Left cardiac atrium (tissue), 4 donors: Measurements from ENCODE around the gene TPT1. TPM values are rescaled to one million over a fixed set of nuclear protein-coding genes. Genes with fewer than 3 reads are reported as not detected.
"Not testable (repeated sequence)": the region's sequence is repeated elsewhere in the genome, so short reads cannot be mapped to it uniquely, and the experiment has no call there.

ENCODE experiments used
- ATAC-seq, 2 donors: fragments of 200-7000 bp; cut with Tn5 transposase; one replicate each; pipeline ENCODE4 v1.9.1; 2020; ENCODE audit warnings: mild to moderate bottlenecking in 2 of 2, moderate library complexity in 2 of 2
- DNase-seq: peaks from one replicate; pipeline ENCODE4 v3.0.0-alpha.2; 2020
- intact Hi-C, 2 donors: fragments of 100-400 bp; cut with DNase I; formaldehyde crosslinking; loops; one replicate each; pipeline versions ENCODE4 v1.14.1 to v1.15.1; 2022 to 2023
- total RNA-seq, 2 donors: library from RNA; stranded (reverse); fragmentation: NEBNext Ultra II Directional; extraction: Animal tissue kit (Norgen Biotek cat#: 25700); gene quantifications; one replicate each; pipeline ENCODE4 v1.2.1, GENCODE V29; 2021
- donor health status: DM: no; HTN: yes; CAD: no.
- donor health status: DM: no; HTN: yes; CAD: no; lungs with severe emphysema.
- donor health status: DM: yes; HTN: yes; CAD: no.
- donor health status: Dilated cardiomyopathy.

Gene TPT1
- total RNA-seq, 2 donors from 2014 or later: 3,599 to 3,935 TPM

DNA sequence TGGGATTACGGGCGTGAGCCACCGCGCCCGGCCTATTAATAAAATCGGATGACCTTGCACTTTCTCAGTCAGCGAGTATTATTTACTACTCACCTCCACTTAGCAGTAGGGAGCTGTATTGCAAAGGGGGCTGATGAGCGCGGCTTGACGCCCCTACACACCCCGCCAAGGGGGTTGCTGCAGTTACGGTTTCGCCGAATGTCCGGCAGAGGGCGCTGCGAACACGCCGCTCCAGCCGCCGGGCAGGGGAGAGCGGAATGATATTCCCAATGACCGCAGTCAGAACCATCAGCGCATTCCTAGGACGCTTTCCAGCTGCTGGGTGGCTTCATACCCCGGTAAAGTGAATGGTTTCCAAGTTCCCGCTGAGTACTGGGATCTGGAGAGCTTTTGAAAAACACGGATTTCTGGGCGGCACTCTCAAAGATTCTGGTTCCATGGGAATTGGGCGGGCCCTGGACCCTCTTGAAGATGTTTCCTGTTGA lies 30.0 kb upstream of the TPT1 start:
- intact Hi-C loops: loop anchor here in 1 of 2 donors (5.0 kb wide), 2 partner anchors 91 to 116 kb away; partner anchors contain the start of gene COG3
- ATAC-seq (peak; percentile 85 to 92), DNase-seq (peak; percentile 83)

DNA sequence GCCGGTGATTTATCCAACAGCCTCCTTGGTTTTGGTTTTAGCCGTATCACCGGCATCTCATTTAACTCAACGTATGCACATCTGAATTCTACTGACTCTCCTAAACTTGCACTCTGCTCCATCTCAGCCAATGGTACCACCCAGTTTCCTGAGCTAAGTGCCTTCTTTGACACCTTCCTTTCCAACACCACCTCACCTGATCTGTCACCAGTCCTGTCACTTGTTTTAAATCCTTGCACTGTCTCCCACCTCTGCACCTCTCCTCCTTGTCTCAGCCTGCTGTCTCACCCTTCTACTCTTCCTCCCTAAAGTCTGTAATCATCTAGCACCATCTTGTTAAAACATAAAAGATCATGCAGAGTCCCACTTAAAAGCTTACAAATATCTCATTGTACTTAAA lies 28.1 kb upstream of the TPT1 start:
- intact Hi-C loops: no loop called here
- DNase-seq (no peak), ATAC-seq (no peak)

DNA sequence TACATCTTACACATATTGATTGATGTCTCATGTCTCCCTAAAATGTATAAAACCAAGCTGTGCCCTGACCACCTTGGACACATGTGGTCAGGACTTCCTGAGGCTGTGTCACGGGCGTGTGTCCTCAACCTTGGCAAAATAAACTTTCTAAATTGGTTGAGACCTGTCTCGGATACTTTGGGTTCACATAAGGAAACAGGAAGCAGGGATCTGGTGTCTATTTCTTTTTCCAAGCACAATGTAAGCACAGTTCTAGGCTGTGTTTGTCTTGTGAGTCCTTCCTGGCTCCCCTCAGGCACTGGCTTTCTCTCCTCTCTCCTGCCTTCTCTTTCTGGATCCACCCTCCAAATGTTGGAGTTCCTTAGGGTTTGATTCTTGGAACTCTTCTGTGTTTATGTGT lies 27.6 kb upstream of the TPT1 start:
- DNase-seq (no peak), ATAC-seq (no peak)
- intact Hi-C loops: no loop called here

DNA sequence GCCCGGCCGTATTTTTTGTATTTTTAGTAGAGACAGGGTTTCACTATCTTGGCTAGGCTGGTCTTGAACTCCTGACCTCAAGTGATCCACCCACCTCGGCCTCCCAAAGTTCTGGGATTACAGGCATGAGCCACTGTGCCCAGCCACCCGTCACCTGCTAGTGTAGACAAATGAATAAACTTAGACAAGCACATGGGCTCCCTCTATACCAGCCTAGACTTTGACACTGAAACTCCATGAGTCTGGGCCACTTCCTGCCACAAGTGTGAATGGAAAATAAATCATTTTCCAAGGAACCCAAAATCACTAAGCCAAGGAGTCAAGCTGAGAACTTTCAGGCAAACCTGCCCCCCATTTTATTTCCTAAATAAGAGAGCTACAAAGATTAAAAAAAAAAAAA lies 27.0 kb upstream of the TPT1 start:
- intact Hi-C loops: no loop called here
- no peak for DNase-seq
- ATAC-seq: no peak

DNA sequence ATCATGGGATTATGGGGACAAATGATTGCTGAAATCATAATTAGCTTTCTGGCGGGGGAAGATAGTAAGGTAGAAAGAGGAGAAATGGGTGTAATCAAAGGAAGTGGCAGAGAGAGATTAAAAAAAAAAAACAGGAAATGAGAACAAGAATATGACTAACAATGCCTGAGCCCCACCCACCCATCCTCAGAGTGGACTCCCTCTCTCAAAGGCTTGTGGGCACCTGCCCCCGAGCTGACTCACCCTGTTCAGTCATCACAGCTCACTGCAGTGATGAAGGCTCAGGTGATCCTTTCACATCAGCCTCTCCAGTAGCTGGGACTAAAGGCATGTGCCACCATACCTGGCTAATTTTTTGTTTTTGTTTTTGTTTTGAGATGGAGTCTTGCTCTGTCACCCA lies 26.4 kb upstream of the TPT1 start:
- intact Hi-C loops: no loop called here
- DNase-seq: peak; percentile 63
- peak; percentile 12 to 80 for ATAC-seq

DNA sequence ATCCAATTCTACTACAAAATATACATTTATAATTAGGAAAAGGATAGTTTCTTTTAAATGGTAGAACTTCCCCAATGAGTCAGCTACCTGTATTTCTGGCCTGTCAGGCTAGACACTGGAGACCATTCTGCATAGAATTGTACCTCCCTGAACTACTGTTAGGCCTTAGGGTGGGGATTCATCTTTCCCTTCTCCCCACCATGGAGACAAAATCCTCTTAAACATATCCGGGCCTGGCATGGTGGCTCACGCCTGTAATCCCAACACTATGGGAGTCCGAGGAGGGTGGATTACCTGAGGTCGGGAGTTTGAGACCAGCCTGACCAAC lies 24.5 kb upstream of the TPT1 start:
- DNase-seq (no peak), ATAC-seq (no peak)
- intact Hi-C loops: no loop called here

DNA sequence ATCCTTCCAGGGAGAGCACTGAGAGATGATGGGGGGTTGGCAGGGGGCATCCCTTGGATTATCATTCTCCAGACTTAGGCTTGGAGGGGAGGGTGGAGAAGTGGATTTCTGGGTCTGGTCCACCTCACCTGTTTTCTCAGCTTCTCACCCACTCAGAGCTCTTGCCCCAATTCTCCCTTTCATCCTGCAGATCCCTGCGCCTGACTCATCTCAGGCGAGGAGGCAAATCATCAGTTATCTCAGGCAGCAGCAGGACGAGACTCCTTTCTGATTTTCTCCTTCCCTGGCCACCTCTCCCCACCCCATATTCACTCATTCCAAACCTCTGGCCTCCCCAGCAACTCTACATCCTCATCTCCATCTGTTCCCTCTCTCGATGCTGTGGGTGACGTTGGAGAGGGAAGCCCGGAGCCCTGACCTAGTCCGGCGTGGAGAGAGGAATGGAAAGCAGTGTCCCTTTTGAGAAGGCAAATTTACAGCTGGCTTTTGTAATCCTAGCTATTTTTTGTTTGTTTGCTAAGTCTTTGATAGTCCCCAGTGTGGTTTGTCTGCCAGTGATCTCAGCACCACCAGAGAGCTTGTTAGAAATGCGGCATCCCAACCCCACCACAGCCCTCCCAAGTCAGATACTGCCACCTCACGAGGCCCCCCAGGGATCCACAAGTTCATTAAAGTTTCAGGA lies 24.0 kb upstream of the TPT1 start:
- ATAC-seq: no peak
- intact Hi-C loops: no loop called here
- DNase-seq: no peak

DNA sequence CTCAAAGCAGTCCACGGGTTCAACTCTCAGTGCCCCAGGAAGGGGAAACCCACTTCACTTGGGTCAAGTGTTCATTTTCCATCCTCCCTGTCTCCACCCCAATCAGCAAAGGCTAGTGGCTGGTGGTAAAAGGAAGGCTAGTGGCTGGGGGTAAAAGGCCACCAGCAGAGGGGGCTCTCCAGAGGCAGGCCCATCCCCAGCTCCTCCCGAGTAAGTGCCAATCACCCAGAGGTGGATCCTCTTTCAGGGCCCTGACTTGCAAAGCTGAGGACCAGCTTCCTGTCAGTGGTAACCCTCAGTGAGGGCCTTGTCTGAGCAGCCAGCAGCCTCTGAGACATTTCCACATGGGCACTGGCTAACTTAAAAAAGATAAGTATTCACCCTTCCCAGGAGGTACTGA lies 22.0 kb upstream of the TPT1 start:
- ATAC-seq (no peak), DNase-seq (no peak)
- intact Hi-C loops: no loop called here

DNA sequence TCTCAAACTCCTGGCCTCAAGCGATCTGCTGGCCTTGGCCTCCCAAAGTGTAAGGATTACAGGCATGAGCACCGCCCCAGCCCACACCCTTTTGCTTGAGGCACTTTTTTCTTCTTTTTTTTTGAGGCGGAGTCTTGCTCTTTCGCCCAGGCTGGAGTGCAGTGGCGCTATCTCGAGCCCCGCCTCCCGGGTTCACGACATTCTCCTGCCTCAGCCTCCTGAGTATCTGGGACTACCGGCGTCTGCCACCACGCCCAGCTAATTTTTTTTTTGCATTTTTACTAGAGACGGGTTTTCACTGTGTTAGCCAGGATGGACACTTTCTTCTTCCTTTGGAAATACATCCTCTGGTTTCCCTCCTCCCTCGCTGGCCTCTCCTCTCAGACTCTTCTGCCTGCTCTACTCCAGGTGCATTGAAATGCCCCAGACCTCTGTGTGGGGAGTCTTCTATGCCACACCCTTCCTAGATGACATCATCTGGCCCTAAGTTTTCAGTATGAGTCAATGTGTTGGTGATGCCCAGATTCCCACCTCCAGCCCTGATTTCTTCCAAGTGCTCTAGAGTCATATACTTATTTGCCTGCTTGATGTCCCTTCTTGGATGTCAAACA lies 20.7 kb upstream of the TPT1 start:
- DNase-seq: no peak
- intact Hi-C loops: no loop called here
- peak in 1 of 2 donors; percentile 67 for ATAC-seq

DNA sequence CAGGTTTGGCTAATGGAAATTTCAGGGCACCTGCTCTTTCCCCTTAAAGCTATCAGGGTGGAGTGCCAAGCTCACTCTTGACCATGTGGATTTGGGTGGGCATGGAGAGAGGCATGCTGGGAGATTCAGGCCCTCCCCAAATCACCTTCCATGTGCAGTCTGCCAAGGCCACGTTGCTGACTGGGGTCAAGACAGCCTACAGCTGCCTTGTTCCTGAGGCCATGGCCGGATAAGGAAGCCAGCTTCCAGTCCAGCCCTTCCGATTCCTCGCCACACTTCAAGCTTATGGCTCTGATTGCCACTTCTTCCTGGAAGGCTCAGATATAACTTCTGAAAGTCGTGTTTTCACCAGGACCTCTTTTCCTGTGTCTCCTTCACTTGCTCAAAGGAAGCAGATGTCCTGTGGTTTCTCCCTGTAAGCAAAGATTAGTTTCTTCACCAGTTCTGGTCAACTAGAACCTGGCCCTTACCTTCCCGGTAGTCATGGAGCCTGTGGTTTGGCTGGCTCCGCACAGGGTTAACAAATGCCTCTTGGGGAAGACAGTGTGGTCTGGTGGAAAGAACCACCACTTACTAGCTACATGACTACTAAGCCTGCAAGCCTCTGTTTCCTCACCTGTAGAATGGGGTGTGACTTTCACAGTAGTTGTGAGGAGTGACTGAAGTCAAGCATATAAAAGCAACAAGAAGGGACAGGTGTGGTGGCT lies 16.1 kb upstream of the TPT1 start:
- intact Hi-C loops: no loop called here
- DNase-seq: no peak

DNA sequence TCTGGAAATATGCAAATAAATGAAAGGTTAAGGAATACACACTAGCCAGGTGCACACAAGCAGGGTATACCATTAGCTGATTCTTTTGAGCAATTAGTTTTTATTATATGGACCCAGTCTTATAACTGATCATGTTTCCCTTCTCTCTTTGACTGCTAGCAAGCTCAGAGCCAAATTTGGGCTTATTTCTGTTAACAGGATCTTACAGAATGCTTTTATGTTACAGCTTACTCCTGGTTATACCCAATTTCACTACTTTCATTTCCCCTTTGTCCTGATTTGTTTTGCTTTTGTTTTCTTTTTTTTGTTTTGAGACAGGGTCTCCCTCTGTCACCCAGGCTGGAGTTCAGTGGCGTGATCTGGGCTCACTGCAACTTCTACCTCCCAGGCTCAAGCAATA lies 12.9 kb upstream of the TPT1 start:
- intact Hi-C loops: no loop called here
- DNase-seq (no peak), ATAC-seq (no peak)

More for the DNA sequence above, 16.1 kb upstream of the TPT1 start:
- ATAC-seq: no peak

DNA sequence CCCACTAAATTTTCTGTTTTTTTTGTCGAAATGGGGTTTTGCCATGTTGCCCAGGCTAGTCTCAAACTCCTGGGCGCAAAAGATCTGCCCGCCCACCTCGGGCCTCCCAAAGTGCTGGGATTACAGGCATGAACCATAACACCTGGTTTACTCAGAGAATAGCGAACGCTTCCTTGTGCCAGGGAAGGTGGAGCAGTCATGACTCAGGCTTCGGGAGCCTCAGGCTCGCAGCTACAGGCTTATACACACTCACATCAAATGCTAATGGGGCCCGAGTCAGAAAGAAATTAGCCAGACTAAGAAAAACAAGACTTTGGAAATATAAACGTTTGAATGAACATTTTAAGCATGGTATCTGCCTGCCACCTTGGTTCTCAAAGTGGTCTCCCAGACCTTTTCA lies 11.0 kb upstream of the TPT1 start:
- no peak for DNase-seq
- ATAC-seq: no peak
- intact Hi-C loops: no loop called here

DNA sequence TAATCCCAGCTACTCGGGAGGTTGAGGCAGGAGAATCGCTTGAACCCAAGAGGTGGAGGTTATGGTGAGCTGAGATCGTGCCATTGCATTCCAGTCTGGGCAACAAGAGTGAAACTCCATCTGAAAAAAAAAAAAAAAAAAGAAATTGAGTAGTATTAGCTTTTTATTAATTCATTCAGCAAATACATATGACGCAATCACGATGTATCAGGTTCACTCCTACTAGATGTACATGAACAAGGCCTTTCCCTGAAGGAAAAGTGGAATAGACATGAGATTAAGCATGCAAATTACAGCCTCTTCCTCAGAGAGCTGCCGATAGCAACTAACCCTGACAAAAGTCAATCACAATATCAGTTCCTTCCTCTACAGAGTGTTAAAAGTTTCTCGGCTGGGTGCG lies 9.2 kb upstream of the TPT1 start:
- ATAC-seq (no peak), DNase-seq (no peak)
- intact Hi-C loops: no loop called here

DNA sequence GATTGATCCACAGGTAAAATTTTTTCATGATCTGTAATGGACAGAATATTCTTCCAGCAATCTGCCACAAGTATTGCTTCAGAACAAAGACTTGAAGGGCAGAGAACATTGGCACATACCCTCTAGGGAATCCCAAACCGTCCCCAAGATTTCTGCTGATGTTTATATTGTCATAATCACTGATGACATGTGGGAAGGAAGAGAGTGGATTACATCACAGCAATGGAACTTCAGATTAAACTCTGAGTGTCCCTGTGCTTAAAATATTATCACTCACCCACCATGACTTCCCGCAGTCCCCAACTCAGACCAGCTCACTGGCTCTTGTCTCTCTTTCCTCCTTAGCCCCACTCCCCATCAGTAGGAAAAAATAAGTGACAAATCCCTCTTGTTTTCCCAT lies 8.5 kb upstream of the TPT1 start:
- no peak for DNase-seq
- intact Hi-C loops: no loop called here
- ATAC-seq: peak; percentile 64 to 70

DNA sequence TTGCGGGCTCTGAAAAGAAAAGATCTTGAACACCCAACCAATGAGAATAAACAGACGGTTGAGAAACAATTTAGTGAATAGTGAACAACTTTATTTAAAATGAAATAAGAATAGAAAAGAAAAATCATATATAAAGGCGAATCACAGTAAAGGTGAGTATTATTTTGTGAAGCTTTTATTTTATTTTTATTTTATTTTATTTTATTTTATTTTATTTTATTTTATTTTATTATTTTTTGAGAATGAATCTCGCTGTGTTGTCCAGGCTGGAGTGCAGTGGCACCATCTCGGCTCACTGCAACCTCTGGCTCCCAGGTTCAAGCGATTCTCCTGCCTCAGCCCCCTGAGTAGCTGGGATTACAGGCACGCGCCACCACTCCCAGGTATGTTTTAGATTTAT lies 3.1 kb upstream of the TPT1 start:
- ATAC-seq, DNase-seq, intact Hi-C loops: not testable (repeated sequence)

DNA sequence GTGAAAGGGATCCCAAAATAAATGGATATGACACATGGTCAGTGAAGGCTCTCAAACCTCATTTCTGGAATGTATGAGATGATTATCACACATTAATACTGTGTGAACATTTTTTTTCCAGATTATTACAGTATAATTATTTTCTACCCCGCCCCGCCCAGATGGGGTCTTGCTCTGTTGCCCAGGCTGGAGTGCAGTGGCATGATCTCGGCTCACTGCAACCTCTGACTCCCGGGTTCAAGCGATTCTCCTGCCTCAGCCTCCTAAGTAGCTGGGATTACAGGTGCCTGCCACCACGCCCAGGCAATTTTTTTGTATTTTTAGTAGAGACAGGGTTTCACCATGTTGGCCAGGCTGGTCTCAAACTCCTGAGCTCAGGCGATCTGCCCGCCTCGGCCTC lies 2.1 kb upstream of the TPT1 start:
- ATAC-seq, DNase-seq, intact Hi-C loops: not testable (repeated sequence)

DNA sequence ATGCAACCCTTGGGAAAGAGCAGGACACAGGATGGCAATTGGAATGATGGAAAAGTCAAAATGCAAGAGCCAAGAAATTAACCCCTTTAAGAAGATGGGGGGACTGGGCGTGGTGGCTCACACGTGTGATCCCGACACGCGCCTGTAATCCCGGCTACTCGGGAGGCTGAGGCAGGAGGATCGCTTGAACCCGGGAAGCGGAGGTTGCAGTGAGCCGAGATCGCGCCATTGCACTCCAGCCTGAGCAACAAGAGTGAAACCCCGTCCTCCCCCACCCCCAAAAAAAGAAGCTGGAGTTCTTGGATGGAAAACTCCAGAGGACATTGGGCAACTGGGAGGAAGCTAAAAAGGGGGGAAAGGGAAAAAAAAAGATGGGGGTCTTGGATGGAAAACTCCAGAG lies 1.7 kb upstream of the TPT1 start:
- ATAC-seq, DNase-seq, intact Hi-C loops: not testable (repeated sequence)

DNA sequence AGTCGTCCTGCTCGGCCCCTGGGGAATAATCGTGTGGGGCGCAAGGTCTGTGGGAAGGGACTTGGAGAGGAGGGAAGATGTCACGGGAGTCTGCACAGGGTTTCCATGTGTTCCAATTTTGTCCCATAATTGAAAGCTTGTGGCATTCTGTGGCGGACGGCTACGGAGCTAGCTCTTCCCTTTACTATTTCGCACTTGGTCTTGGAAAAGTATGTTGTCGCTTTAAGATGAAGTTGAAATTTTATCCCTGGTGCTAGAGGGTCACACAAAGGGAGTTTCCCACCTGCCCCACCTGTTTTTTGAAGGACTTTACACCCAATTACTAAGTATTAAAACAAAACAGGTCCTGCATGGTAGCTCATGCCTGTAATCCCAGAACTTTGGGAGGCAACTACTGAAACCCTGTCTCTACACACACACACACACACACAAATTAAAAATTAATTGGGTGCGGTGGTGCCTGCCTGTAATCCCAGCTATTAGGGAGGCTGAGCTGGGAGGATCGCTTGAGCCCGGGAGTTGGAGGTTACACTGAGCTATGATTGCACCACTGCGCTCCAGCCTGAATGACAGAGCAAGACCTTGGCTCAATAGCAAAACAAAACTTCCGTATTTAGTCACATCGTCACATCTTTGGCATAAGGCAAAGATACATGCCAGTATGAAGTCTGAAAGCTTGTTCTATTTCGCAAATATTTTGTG lies 967 bp upstream of the TPT1 start:
- intact Hi-C loops: no loop called here
- DNase-seq (peak; percentile 57), ATAC-seq (peak; percentile 1 to 3)

DNA sequence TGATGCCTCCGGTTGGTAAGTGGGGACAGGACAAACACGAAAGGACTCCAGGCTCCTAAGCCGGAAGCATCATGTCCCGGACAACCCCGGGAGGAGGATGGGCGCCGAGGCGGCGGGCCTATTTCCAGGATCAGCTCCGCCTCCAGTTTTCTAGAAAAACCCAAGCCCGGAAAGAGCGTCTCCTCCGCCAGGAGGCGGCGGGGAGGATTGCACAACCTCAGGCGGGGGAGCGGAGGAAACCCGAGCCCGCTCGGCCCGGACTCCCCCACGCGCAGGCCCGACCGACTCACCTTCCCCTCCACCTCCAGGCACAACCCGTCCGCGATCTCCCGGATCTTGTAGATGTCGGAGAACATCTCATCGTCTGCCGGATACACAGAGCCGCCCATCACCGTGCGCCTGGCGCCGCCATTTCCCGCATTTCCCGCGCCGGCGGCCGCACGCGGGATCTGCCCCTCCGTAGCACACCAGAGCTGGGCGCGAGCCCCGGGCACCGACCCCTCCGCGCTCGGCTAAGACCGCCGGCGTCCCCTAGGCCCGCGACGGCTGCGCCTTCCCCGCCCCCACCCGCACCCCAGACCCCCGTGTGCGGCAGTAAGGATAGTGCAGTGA lies 455 bp downstream of the TPT1 start:
- ATAC-seq: peak; percentile 75 to 79
- peak; percentile 93 for DNase-seq
- intact Hi-C loops: no loop called here

DNA sequence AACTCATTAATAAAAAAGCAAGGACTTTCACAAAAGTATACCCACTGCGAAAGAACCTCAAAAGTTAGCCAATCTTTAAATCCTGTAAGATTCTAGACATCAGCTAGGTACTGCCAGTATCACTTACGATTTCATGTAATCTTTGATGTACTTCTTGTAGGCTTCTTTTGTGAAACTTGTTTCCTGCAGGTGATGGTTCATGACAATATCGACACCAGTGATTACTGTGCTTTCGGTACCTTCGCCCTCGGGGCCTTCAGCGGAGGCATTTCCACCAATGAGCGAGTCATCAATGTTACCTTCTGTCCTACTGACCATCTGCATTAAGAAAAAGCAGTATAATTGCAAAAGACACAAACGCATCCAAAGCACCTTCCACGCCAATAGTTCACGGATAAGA lies 1.1 kb downstream of the TPT1 start:
- intact Hi-C loops: no loop called here
- ATAC-seq: no peak
- DNase-seq: no peak
